Ascending aorta (tissue), 2 donors: ENCODE results near the gene ARHGAP11A. TPM values are rescaled to one million over a fixed set of nuclear protein-coding genes. Genes with fewer than 3 reads are reported as not detected.
"Not testable (repeated sequence)": the region's sequence is repeated elsewhere in the genome, so short reads cannot be mapped to it uniquely, and the experiment has no call there.

Experiments used
- DNase-seq, 2 donors: peaks; one replicate each; pipeline ENCODE4 v3.0.0-alpha.2; 2019; ENCODE audit warnings: low spot score in 2 of 2
- H3K27ac ChIP-seq, 2 donors: fragments of 200-600 bp; sonication (generic); one replicate each; pipeline ENCODE4 v1.5.1; 2016 to 2017; ENCODE audit warnings: mild to moderate bottlenecking in 1 of 2
- H3K27me3 ChIP-seq: fragments of 200-600 bp; sonication (generic); one replicate; pipeline ENCODE4 v1.5.1; 2017
- H3K36me3 ChIP-seq, 2 donors: fragments of 200-600 bp; sonication (generic); one replicate each; pipeline ENCODE4 v1.5.1; 2016
- H3K4me1 ChIP-seq, 2 donors: fragments of 200-600 bp; sonication (generic); one replicate each; pipeline ENCODE4 v1.5.1; 2016 to 2017; ENCODE audit warnings: mild to moderate bottlenecking in 1 of 2
- H3K4me3 ChIP-seq, 2 donors: fragments of 200-600 bp; sonication (generic); one replicate each; pipeline ENCODE4 v1.5.1; 2016 to 2017; ENCODE audit warnings: mild to moderate bottlenecking in 1 of 2
- H3K9me3 ChIP-seq, 2 donors: fragments of 200-600 bp; sonication (generic); one replicate each; pipeline ENCODE4 v1.5.1; 2016
- CTCF ChIP-seq, 3 experiments: fragments of 200-600 bp in 2 of 3; fragments of 450-650 bp in 1 of 3; sonication (generic) in 2 of 3; IDR thresholded peaks; one replicate each; pipeline ENCODE4 v1.5.1; 2016 to 2019; ENCODE audit warnings: antibody characterized with exemption in 3 of 3, mild to moderate bottlenecking in 1 of 3, moderate library complexity in 1 of 3
- intact Hi-C: fragments of 100-400 bp; cut with DNase I; formaldehyde crosslinking; loops from one replicate; pipeline ENCODE4 v1.15.1; 2023
- total RNA-seq: library from RNA; depleted of rRNA; stranded (reverse); fragments of >200 nt; gene quantifications from one replicate; pipeline ENCODE4 v1.1.0, GENCODE V29; 2016

Gene ARHGAP11A
- total RNA-seq: not detected

GRCh38 chr15:32615051-32615870, at the start of gene ARHGAP11A:
Gene ARHGAP11A (plus strand): TSS chr15:32615504. CDS start chr15:32616212, 708 bp downstream.
- Histone ChIP-seq H3K4me3 (peak within 1 kb of the TSS; percentile 52 to 72), H3K27ac (peak within 1 kb of the TSS; percentile 69 to 76)
- H3K36me3 ChIP-seq, H3K4me1 ChIP-seq, H3K9me3 ChIP-seq, H3K27me3 ChIP-seq, intact Hi-C loops: not testable (repeated sequence)
- peak; percentile 37 to 86 for DNase-seq

GRCh38 chr15:32568988-32569387, 46.3 kb upstream of the ARHGAP11A start:
- DNase-seq: not testable (repeated sequence)

GRCh38 chr15:32578482-32578881, 36.8 kb upstream of the ARHGAP11A start:
- H3K9me3 ChIP-seq, H3K36me3 ChIP-seq, DNase-seq, H3K27me3 ChIP-seq, intact Hi-C loops, H3K4me1 ChIP-seq, H3K27ac ChIP-seq, H3K4me3 ChIP-seq: not testable (repeated sequence)

More at GRCh38 chr15:32568988-32569387, 46.3 kb upstream of the ARHGAP11A start:
- H3K27me3 ChIP-seq, H3K9me3 ChIP-seq, H3K27ac ChIP-seq, H3K4me1 ChIP-seq, intact Hi-C loops, H3K4me3 ChIP-seq, H3K36me3 ChIP-seq: not testable (repeated sequence)

- H3K4me1 ChIP-seq, H3K9me3 ChIP-seq, H3K27me3 ChIP-seq, H3K27ac ChIP-seq, H3K36me3 ChIP-seq, H3K4me3 ChIP-seq, DNase-seq, intact Hi-C loops: not testable (repeated sequence)
These were observed 29.5 kb upstream of the ARHGAP11A start for GRCh38 chr15:32585844-32586243.

- DNase-seq, H3K27ac ChIP-seq, H3K36me3 ChIP-seq, H3K27me3 ChIP-seq, H3K4me1 ChIP-seq, intact Hi-C loops, H3K9me3 ChIP-seq, H3K4me3 ChIP-seq: not testable (repeated sequence)
These were observed 22.2 kb upstream of the ARHGAP11A start, which contains the start of gene GOLGA8N for GRCh38 chr15:32593151-32593550. Gene GOLGA8N (plus strand): TSS chr15:32593456.

GRCh38 chr15:32609518-32609917, 5.8 kb upstream of the ARHGAP11A start:
- H3K36me3 ChIP-seq, H3K4me3 ChIP-seq, intact Hi-C loops, H3K27me3 ChIP-seq, DNase-seq, H3K4me1 ChIP-seq, H3K27ac ChIP-seq, H3K9me3 ChIP-seq: not testable (repeated sequence)

GRCh38 chr15:32610719-32611118, 4.6 kb upstream of the ARHGAP11A start:
- H3K9me3 ChIP-seq, H3K27me3 ChIP-seq, DNase-seq, H3K27ac ChIP-seq, H3K4me3 ChIP-seq, H3K4me1 ChIP-seq, intact Hi-C loops, H3K36me3 ChIP-seq: not testable (repeated sequence)
- TF ChIP-seq CTCF (IDR thresholded peaks at IDR 0.05): peak in 2 of 3 experiments; percentile 23 to 41

- H3K36me3 ChIP-seq, H3K27me3 ChIP-seq, H3K4me1 ChIP-seq, H3K9me3 ChIP-seq, intact Hi-C loops, DNase-seq: not testable (repeated sequence)
- Histone ChIP-seq H3K4me3 (peak overlapping the region; percentile 52 to 72), H3K27ac (peak overlapping the region; percentile 69 to 76)
These were observed 623 bp upstream of the ARHGAP11A start for GRCh38 chr15:32614712-32615050.

GRCh38 chr15:32615871-32616426, 645 bp downstream of the ARHGAP11A start:
- DNase-seq, H3K27me3 ChIP-seq, H3K27ac ChIP-seq, H3K9me3 ChIP-seq, H3K36me3 ChIP-seq, intact Hi-C loops, H3K4me1 ChIP-seq: not testable (repeated sequence)
- peak overlapping the region; percentile 52 to 72 for H3K4me3 ChIP-seq
